WTC11 (cell line): Measurements from ENCODE around the gene SYT1.
"Not testable (repeated sequence)": the region's sequence is repeated elsewhere in the genome, so short reads cannot be mapped to it uniquely, and the experiment has no call there.

Experiments used
- CREB1 ChIP-seq: sonication (generic); formaldehyde crosslinking; IDR thresholded peaks from 2 replicates; pipeline ENCODE4 v1.8.0; 2023; ENCODE audit warnings: mild to moderate bottlenecking, missing genetic modification reagents
- CTCF ChIP-seq: fragments of 200-600 bp; IDR thresholded peaks from 2 replicates; pipeline ENCODE4 v1.8.0; 2022; ENCODE audit warnings: antibody characterized with exemption
- ELF4 ChIP-seq: sonication (generic); formaldehyde crosslinking; IDR thresholded peaks from 2 replicates; pipeline ENCODE4 v1.8.1; 2022; ENCODE audit warnings: low read depth, mild to moderate bottlenecking, moderate library complexity, missing genetic modification reagents
- ESRRA ChIP-seq: sonication (generic); formaldehyde crosslinking; IDR thresholded peaks from 2 replicates; pipeline ENCODE4 v1.8.1; 2022; ENCODE audit warnings: mild to moderate bottlenecking, missing genetic modification reagents, borderline replicate concordance
- ETV6 ChIP-seq: sonication (generic); formaldehyde crosslinking; IDR thresholded peaks from 2 replicates; pipeline ENCODE4 v1.8.1; 2022; ENCODE audit warnings: mild to moderate bottlenecking, missing genetic modification reagents
- NR2C2 ChIP-seq: sonication (generic); formaldehyde crosslinking; IDR thresholded peaks from 2 replicates; pipeline ENCODE4 v1.8.0; 2022; ENCODE audit warnings: mild to moderate bottlenecking, missing genetic modification reagents
- PRDM15 ChIP-seq: sonication (generic); formaldehyde crosslinking; IDR thresholded peaks from 2 replicates; pipeline ENCODE4 v1.8.0; 2022; ENCODE audit warnings: missing genetic modification reagents

GRCh38 chr12:79044748-79045147 lies 180.2 kb downstream of the SYT1 start:
- not testable (repeated sequence) for TF ChIP-seq CTCF; PRDM15 (CRISPR knock-in tag); ESRRA (CRISPR knock-in tag); CREB1 (CRISPR knock-in tag); ELF4; ETV6; NR2C2 (CRISPR knock-in tag)
